HEK293 (cell line): ENCODE results near the gene ARHGAP42.

ENCODE experiments used
- CTCF ChIA-PET: fragments of 350-600 bp; formaldehyde crosslinking; extraction: SDS; loops from one replicate; lab custom pipeline; 2021; ENCODE audit warnings: antibody characterized with exemption; lab: Yijun Ruan, JAX
- POLR2A ChIA-PET: fragments of 300-600 bp; formaldehyde crosslinking; extraction: SDS; loops from one replicate; lab custom pipeline; 2020; ENCODE audit warnings: antibody characterized with exemption, inconsistent platforms; lab: Yijun Ruan, JAX
- H3K27ac ChIP-seq: fragments of 200-500 bp; sonication (Bioruptor generic); 2 replicates; pipeline ENCODE4 v1.5.1; 2014; ENCODE audit warnings: low read depth, low read length, control low read depth, inconsistent platforms; ENCODE audit errors: extremely low read depth
- H3K36me3 ChIP-seq, 2 experiments: fragments of 200-500 bp in 1 of 2; sonication (Bioruptor generic) in 1 of 2; 1 replicate in 1 of 2; 2 replicates in 1 of 2; pipeline ENCODE4 v1.5.1; 2014 to 2017; ENCODE audit warnings: inconsistent platforms in 2 of 2, low read length in 2 of 2; ENCODE audit not compliant: control insufficient read depth in 2 of 2, insufficient read depth in 1 of 2
- H3K4me1 ChIP-seq: fragments of 200-500 bp; sonication (Bioruptor generic); 2 replicates; pipeline ENCODE4 v1.5.1; 2014; ENCODE audit warnings: mild to moderate bottlenecking, low read length, inconsistent platforms; ENCODE audit not compliant: control insufficient read depth, insufficient read depth
- H3K4me3 ChIP-seq: 2 replicates; pipeline ENCODE4 v1.5.1; 2011; ENCODE audit warnings: low read depth, mild to moderate bottlenecking, control low read depth, low read length, moderate library complexity
- H3K9me3 ChIP-seq: fragments of 200-500 bp; sonication (Bioruptor generic); 2 replicates; pipeline ENCODE4 v1.5.1; 2014; ENCODE audit warnings: low read depth, low read length, inconsistent platforms; ENCODE audit not compliant: control insufficient read depth, insufficient read depth
- AEBP2 ChIP-seq: fragments of 450-650 bp; formaldehyde crosslinking; IDR thresholded peaks from 2 replicates; pipeline ENCODE4 v1.5.1; 2016; ENCODE audit warnings: missing biosample characterization, missing genetic modification characterization, borderline replicate concordance
- BCL6B ChIP-seq: fragments of 450-650 bp; formaldehyde crosslinking; IDR thresholded peaks from 2 replicates; pipeline ENCODE4 v1.5.1; 2017; ENCODE audit warnings: missing biosample characterization, missing genetic modification characterization
- CTCF ChIP-seq: fragments of 450-650 bp; formaldehyde crosslinking; IDR thresholded peaks from 2 replicates; pipeline ENCODE4 v1.5.1; 2016; ENCODE audit warnings: missing biosample characterization, missing genetic modification characterization
- HIC1 ChIP-seq: fragments of 450-650 bp; formaldehyde crosslinking; IDR thresholded peaks from 2 replicates; pipeline ENCODE4 v1.5.1; 2016; ENCODE audit warnings: missing biosample characterization, missing genetic modification characterization
- PRDM4 ChIP-seq: fragments of 450-650 bp; formaldehyde crosslinking; IDR thresholded peaks from 2 replicates; pipeline ENCODE4 v1.5.1; 2017; ENCODE audit warnings: missing biosample characterization, missing genetic modification characterization
- TRIM28 ChIP-seq: IDR thresholded peaks from 2 replicates; pipeline ENCODE4 v1.6.1; 2011; ENCODE audit warnings: low read length, control low read depth, borderline replicate concordance
- ZBTB17 ChIP-seq: fragments of 450-650 bp; formaldehyde crosslinking; IDR thresholded peaks from 2 replicates; pipeline ENCODE4 v1.5.1; 2016; ENCODE audit warnings: missing biosample characterization, missing genetic modification characterization
- ZFP37 ChIP-seq: fragments of 450-650 bp; formaldehyde crosslinking; IDR thresholded peaks from 2 replicates; pipeline ENCODE4 v1.5.1; 2016; ENCODE audit warnings: missing biosample characterization, missing genetic modification characterization
- ZNF132 ChIP-seq: fragments of 450-650 bp; formaldehyde crosslinking; IDR thresholded peaks from 2 replicates; pipeline ENCODE4 v1.5.1; 2017; ENCODE audit warnings: missing biosample characterization, missing genetic modification characterization, borderline replicate concordance
- ZNF174 ChIP-seq: fragments of 450-650 bp; formaldehyde crosslinking; IDR thresholded peaks from 2 replicates; pipeline ENCODE4 v1.5.0; 2017; ENCODE audit warnings: missing biosample characterization, mild to moderate bottlenecking, missing genetic modification characterization
- ZNF221 ChIP-seq: fragments of 450-650 bp; formaldehyde crosslinking; IDR thresholded peaks from 2 replicates; pipeline ENCODE4 v1.5.1; 2017; ENCODE audit warnings: missing biosample characterization, missing genetic modification characterization, borderline replicate concordance
- ZNF24 ChIP-seq: fragments of 450-650 bp; formaldehyde crosslinking; IDR thresholded peaks from 2 replicates; pipeline ENCODE4 v1.5.1; 2016; ENCODE audit warnings: missing biosample characterization, missing genetic modification characterization
- ZNF266 ChIP-seq: fragments of 450-650 bp; formaldehyde crosslinking; IDR thresholded peaks from 2 replicates; pipeline ENCODE4 v1.5.1; 2016; ENCODE audit warnings: missing biosample characterization, missing genetic modification characterization, low read depth
- ZNF302 ChIP-seq: fragments of 450-650 bp; formaldehyde crosslinking; IDR thresholded peaks from 2 replicates; pipeline ENCODE4 v1.5.1; 2016; ENCODE audit warnings: missing biosample characterization, missing genetic modification characterization, low read depth
- ZNF391 ChIP-seq: fragments of 450-650 bp; formaldehyde crosslinking; IDR thresholded peaks from 2 replicates; pipeline ENCODE4 v1.5.1; 2016; ENCODE audit warnings: low read depth, missing biosample characterization, missing genetic modification characterization, borderline replicate concordance
- ZNF398 ChIP-seq: fragments of 450-650 bp; formaldehyde crosslinking; IDR thresholded peaks from 2 replicates; pipeline ENCODE4 v1.5.1; 2017; ENCODE audit warnings: missing biosample characterization, missing genetic modification characterization
- ZNF623 ChIP-seq: fragments of 450-650 bp; formaldehyde crosslinking; IDR thresholded peaks from 2 replicates; pipeline ENCODE4 v1.5.1; 2016; ENCODE audit warnings: missing biosample characterization, missing genetic modification characterization
- ZNF660 ChIP-seq: fragments of 450-650 bp; IDR thresholded peaks from 2 replicates; pipeline ENCODE4 v1.5.1; 2018; ENCODE audit warnings: missing biosample characterization, mild to moderate bottlenecking, missing genetic modification characterization
- ZNF768 ChIP-seq: fragments of 450-650 bp; formaldehyde crosslinking; IDR thresholded peaks from 2 replicates; pipeline ENCODE4 v1.5.1; 2018; ENCODE audit warnings: missing biosample characterization, mild to moderate bottlenecking, missing genetic modification characterization
- ZNF791 ChIP-seq: fragments of 450-650 bp; formaldehyde crosslinking; IDR thresholded peaks from 2 replicates; pipeline ENCODE4 v1.5.1; 2016; ENCODE audit warnings: missing biosample characterization, missing genetic modification characterization
- ZNF830 ChIP-seq: fragments of 450-650 bp; IDR thresholded peaks from 2 replicates; pipeline ENCODE4 v1.5.0; 2018; ENCODE audit warnings: missing biosample characterization, missing genetic modification characterization, low read depth, mild to moderate bottlenecking, moderate library complexity
- ZSCAN18 ChIP-seq: fragments of 450-650 bp; formaldehyde crosslinking; IDR thresholded peaks from 2 replicates; pipeline ENCODE4 v1.5.1; 2016; ENCODE audit warnings: missing biosample characterization, missing genetic modification characterization
- ZSCAN5A ChIP-seq: fragments of 450-650 bp; formaldehyde crosslinking; IDR thresholded peaks from 2 replicates; pipeline ENCODE4 v1.5.1; 2016; ENCODE audit warnings: missing biosample characterization, missing genetic modification characterization

The ARHGAP42 gene

GRCh38 chr11:100639140-100639539, 47.9 kb upstream of the ARHGAP42 start:
- CTCF ChIA-PET = no interaction called here
- H3K36me3 ChIP-seq = no peaks in the 10 kb centered on the region
- H3K9me3 ChIP-seq = no peaks in the 10 kb centered on the region
- no peak for TF ChIP-seq ZNF266 (tag by site-specific recombination)
- no peak for TF ChIP-seq ZNF623
- no peak for TF ChIP-seq PRDM4 (tag by site-specific recombination)
- no peak for TF ChIP-seq ZNF660 (tag by site-specific recombination)
- TF ChIP-seq ZFP37 = no peak
- 0 out of 2 replicates have a peak, but pooled peaks have one; percentile 21 for TF ChIP-seq TRIM28
- no peak for TF ChIP-seq ZSCAN5A
- TF ChIP-seq ZNF830 (tag by site-specific recombination) = no peak
- no peak for TF ChIP-seq ZNF24
- no peak for TF ChIP-seq ZNF791 (tag by site-specific recombination)
- no peak for TF ChIP-seq ZNF132 (tag by site-specific recombination)
- TF ChIP-seq ZBTB17 (tag by site-specific recombination) = 0 out of 2 replicates have a peak, but pooled peaks have one; percentile 16
- no peak for TF ChIP-seq HIC1
- no peak for TF ChIP-seq AEBP2 (tag by site-specific recombination)
- TF ChIP-seq ZSCAN18 (tag by site-specific recombination) = no peak
- no peak for TF ChIP-seq ZNF221 (tag by site-specific recombination)
- TF ChIP-seq ZNF768 (tag by site-specific recombination) = no peak
- no peak for TF ChIP-seq ZNF398 (tag by site-specific recombination)
- no peak for TF ChIP-seq CTCF (tag by site-specific recombination)
- peak; percentile 52; the same call in 1 of the 2 replicates for TF ChIP-seq BCL6B (tag by site-specific recombination)
- no peak for TF ChIP-seq ZNF302 (tag by site-specific recombination)
- TF ChIP-seq ZNF391 (tag by site-specific recombination) = no peak
- TF ChIP-seq ZNF174 (tag by site-specific recombination) = no peak
- H3K4me3 ChIP-seq = no peak overlapping the region
- POLR2A ChIA-PET = no interaction called here
- H3K27ac ChIP-seq = no peak overlapping the region
- H3K4me1 ChIP-seq = no peaks in the 10 kb centered on the region
